Hepatocyte (in vitro differentiated cells): ENCODE data around the gene NAT16. TPM values are rescaled to one million over a fixed set of nuclear protein-coding genes. Genes with fewer than 3 reads are reported as not detected.

ENCODE experiments used
- DNase-seq: peaks from one replicate; pipeline ENCODE4 v3.0.0-alpha.2; 2016; ENCODE audit warnings: low spot score
- H2AFZ ChIP-seq: fragments of 200-600 bp; sonication (generic); 2 replicates; pipeline ENCODE4 v1.6.0; 2016; ENCODE audit warnings: antibody characterized with exemption, mild to moderate bottlenecking
- H3K27ac ChIP-seq: fragments of 200-600 bp; sonication (generic); 2 replicates; pipeline ENCODE4 v1.5.1; 2016; ENCODE audit warnings: mild to moderate bottlenecking
- H3K27me3 ChIP-seq: fragments of 200-600 bp; sonication (generic); 2 replicates; pipeline ENCODE4 v1.6.1; 2016
- H3K36me3 ChIP-seq: fragments of 200-600 bp; sonication (generic); replicated peaks from 2 replicates; pipeline ENCODE4 v1.5.1; 2016; ENCODE audit warnings: low read depth; ENCODE audit not compliant: insufficient read depth
- H3K4me1 ChIP-seq: fragments of 200-600 bp; sonication (generic); 2 replicates; pipeline ENCODE4 v1.5.1; 2016; ENCODE audit warnings: mild to moderate bottlenecking, moderate library complexity; ENCODE audit not compliant: insufficient read depth
- H3K4me2 ChIP-seq: fragments of 200-600 bp; sonication (generic); 2 replicates; pipeline ENCODE4 v1.6.0; 2016
- H3K4me3 ChIP-seq: fragments of 200-600 bp; sonication (generic); 2 replicates; pipeline ENCODE4 v1.5.1; 2016; ENCODE audit warnings: mild to moderate bottlenecking
- H3K79me2 ChIP-seq: fragments of 200-600 bp; sonication (generic); 2 replicates; pipeline ENCODE4 v1.6.0; 2017; ENCODE audit warnings: mild to moderate bottlenecking
- H3K9me2 ChIP-seq: fragments of 200-600 bp; sonication (generic); replicated peaks from 2 replicates; pipeline ENCODE4 v1.6.0; 2017; ENCODE audit warnings: mild to moderate bottlenecking; ENCODE audit not compliant: insufficient read depth
- H3K9me3 ChIP-seq: fragments of 200-600 bp; sonication (generic); 2 replicates; pipeline ENCODE4 v1.5.1; 2016; ENCODE audit warnings: low read depth, mild to moderate bottlenecking
- H4K20me1 ChIP-seq: fragments of 200-600 bp; sonication (generic); 2 replicates; pipeline ENCODE4 v1.6.0; 2016; ENCODE audit warnings: mild to moderate bottlenecking; ENCODE audit not compliant: insufficient read depth, poor library complexity, severe bottlenecking
- EZH2 ChIP-seq: fragments of 200-600 bp; sonication (generic); IDR thresholded peaks from 2 replicates; pipeline ENCODE4 v1.6.1; 2016; ENCODE audit warnings: antibody characterized with exemption, mild to moderate bottlenecking, borderline replicate concordance
- EZH2phosphoT487 ChIP-seq: fragments of 200-600 bp; sonication (generic); IDR thresholded peaks from one replicate; pipeline ENCODE4 v1.6.1; 2018; ENCODE audit warnings: antibody characterized with exemption, mild to moderate bottlenecking, low read depth, moderate library complexity; ENCODE audit not compliant: unreplicated experiment, severe bottlenecking
- WGBS: methylation state at CpG from one replicate; pipeline ENCODE4 v1.1.6; 2016; ENCODE audit warnings: low lambda C conversion rate; ENCODE audit errors: missing lambda C conversion rate; 5-methylcytosine and 5-hydroxymethylcytosine counted together
- polyA plus RNA-seq: library from polyadenylated mRNA; unstranded; fragments of >200 nt; fragmentation: Nextera tagmentation; extraction: Ambion mirVana; gene quantifications from 2 replicates; pipeline ENCODE4 v1.2.1, GENCODE V29; 2016
- total RNA-seq: library from RNA; depleted of rRNA; stranded (reverse); fragments of >200 nt; gene quantifications from 2 replicates; pipeline ENCODE4 v1.2.3, GENCODE V29; 2014
- TF ChIP-seq, protein P1 (sequence below): fragments of 200-600 bp; sonication (generic); IDR thresholded peaks from 2 replicates; pipeline ENCODE4 v1.5.1; 2016; ENCODE audit warnings: antibody characterized with exemption, mild to moderate bottlenecking; ENCODE audit not compliant: poor library complexity

The NAT16 gene
- total and polyA plus RNA-seq, 2 experiments from 2014 or later = not detected

DNA sequence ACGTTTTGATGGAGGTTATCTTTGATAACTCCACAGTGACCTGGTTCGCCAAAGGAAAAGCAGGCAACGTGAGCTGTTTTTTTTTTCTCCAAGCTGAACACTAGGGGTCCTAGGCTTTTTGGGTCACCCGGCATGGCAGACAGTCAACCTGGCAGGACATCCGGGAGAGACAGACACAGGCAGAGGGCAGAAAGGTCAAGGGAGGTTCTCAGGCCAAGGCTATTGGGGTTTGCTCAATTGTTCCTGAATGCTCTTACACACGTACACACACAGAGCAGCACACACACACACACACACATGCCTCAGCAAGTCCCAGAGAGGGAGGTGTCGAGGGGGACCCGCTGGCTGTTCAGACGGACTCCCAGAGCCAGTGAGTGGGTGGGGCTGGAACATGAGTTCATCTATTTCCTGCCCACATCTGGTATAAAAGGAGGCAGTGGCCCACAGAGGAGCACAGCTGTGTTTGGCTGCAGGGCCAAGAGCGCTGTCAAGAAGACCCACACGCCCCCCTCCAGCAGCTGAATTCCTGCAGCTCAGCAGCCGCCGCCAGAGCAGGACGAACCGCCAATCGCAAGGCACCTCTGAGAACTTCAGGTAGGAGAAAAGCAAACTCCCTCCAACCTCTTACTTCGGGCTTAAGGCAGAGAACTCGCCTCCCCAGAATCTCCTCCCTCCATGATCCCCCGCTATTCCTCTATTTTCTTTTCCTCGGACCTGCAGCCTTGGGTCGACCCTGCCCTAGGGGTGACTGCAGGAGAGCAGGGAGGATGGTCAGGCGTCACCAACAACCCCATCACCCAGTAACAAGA lies 53.2 kb downstream of the NAT16 start, which contains the start of gene SERPINE1:
SERPINE1 (plus strand) TSS at position 454 of the 809 bp plus-strand sequence. CDS start 1,290 bp downstream, outside the sequence.
- Histone ChIP-seq H3K4me3 (no peak within 1 kb of the TSS), H3K27ac (peak within 1 kb of the TSS; percentile 86), H3K27me3 (no peaks in the 10 kb centered on the region), H3K4me1 (peaks cover 32% of the 10 kb centered on the region), H3K9me3 (no peaks in the 10 kb centered on the region), H4K20me1 (no peaks in the 10 kb centered on the region), H2AFZ (no peak within 1 kb of the TSS), H3K79me2 (no peaks in the 10 kb centered on the region), H3K9me2 (no peaks in the 10 kb centered on the region), H3K4me2 (peak within 1 kb of the TSS; percentile 73), H3K36me3 (no peaks in the 10 kb centered on the region)
- TF ChIP-seq, protein P1, sequence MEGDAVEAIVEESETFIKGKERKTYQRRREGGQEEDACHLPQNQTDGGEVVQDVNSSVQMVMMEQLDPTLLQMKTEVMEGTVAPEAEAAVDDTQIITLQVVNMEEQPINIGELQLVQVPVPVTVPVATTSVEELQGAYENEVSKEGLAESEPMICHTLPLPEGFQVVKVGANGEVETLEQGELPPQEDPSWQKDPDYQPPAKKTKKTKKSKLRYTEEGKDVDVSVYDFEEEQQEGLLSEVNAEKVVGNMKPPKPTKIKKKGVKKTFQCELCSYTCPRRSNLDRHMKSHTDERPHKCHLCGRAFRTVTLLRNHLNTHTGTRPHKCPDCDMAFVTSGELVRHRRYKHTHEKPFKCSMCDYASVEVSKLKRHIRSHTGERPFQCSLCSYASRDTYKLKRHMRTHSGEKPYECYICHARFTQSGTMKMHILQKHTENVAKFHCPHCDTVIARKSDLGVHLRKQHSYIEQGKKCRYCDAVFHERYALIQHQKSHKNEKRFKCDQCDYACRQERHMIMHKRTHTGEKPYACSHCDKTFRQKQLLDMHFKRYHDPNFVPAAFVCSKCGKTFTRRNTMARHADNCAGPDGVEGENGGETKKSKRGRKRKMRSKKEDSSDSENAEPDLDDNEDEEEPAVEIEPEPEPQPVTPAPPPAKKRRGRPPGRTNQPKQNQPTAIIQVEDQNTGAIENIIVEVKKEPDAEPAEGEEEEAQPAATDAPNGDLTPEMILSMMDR = peak; percentile 13
- no peak for TF ChIP-seq EZH2
- 8% methylated on average over 22 of the region's 22 CpGs for WGBS
- peak; percentile 94 for DNase-seq

DNA sequence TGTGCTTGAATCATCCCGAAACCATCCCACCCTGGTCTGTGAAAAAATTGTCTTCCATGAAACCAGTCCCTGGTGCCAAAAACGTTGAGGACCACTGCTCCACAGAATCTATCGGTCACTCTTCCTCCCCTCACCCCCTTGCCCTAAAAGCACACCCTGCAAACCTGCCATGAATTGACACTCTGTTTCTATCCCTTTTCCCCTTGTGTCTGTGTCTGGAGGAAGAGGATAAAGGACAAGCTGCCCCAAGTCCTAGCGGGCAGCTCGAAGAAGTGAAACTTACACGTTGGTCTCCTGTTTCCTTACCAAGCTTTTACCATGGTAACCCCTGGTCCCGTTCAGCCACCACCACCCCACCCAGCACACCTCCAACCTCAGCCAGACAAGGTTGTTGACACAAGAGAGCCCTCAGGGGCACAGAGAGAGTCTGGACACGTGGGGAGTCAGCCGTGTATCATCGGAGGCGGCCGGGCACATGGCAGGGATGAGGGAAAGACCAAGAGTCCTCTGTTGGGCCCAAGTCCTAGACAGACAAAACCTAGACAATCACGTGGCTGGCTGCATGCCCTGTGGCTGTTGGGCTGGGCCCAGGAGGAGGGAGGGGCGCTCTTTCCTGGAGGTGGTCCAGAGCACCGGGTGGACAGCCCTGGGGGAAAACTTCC lies 54.0 kb downstream of the NAT16 start:
- Histone ChIP-seq H3K9me2 (no peaks in the 10 kb centered on the region), H3K27me3 (no peaks in the 10 kb centered on the region), H2AFZ (no peak overlapping the region), H3K4me2 (peak overlapping the region; percentile 73), H3K4me3 (no peak overlapping the region), H3K9me3 (no peaks in the 10 kb centered on the region), H3K4me1 (peaks cover 38% of the 10 kb centered on the region), H3K79me2 (no peaks in the 10 kb centered on the region), H3K27ac (peak overlapping the region; percentile 86), H3K36me3 (no peaks in the 10 kb centered on the region), H4K20me1 (no peaks in the 10 kb centered on the region)
- no peak for TF ChIP-seq EZH2
- TF ChIP-seq, protein P1 = no peak
- TF ChIP-seq EZH2phosphoT487 = no peak
- whole genome bisulfite sequencing = 53% methylated on average over 15 of the region's 15 CpGs
- peak; percentile 60 for DNase-seq

DNA sequence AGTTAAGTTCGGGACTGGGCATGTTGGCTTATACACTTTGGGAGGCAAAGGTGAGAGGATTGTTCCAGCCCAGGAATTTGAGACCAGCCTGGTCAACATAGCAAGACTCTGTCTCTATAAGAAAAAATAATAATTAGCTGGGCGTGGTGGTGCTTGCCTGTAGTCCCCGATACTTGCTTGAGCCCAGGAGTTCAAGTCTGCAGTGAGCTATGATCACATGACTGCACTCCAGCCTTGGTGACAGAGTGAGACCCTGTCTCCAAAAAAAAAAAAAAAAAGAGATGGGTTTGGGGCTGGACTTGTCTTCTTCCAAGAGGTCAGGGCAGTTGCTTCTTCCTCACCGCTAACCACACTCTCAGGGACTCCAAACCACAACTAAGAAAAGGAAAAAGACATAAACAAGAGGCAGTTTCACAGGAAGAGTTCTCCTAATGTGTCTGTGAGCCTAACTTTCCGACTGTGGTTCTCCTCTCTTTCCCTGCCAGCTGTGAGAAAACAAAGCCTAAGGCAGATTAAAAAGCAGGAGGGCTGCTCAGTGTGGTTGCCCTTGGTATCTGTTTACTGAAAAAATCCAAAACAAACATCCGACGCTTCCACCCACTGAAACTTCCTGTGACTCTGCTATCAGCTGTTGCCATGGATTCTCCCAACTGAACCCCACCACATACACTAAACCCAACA lies 55.6 kb downstream of the NAT16 start:
- WGBS = 50% methylated on average over 7 of the region's 7 CpGs
- Histone ChIP-seq H3K27ac (peak overlapping the region; percentile 91), H3K9me2 (no peaks in the 10 kb centered on the region), H3K27me3 (no peaks in the 10 kb centered on the region), H2AFZ (no peak overlapping the region), H3K36me3 (no peaks in the 10 kb centered on the region), H3K4me3 (no peak overlapping the region), H3K4me1 (peaks cover 38% of the 10 kb centered on the region), H4K20me1 (no peaks in the 10 kb centered on the region), H3K4me2 (peak overlapping the region; percentile 24), H3K9me3 (no peaks in the 10 kb centered on the region), H3K79me2 (no peaks in the 10 kb centered on the region)
- DNase-seq = peak; percentile 66
- no peak for TF ChIP-seq EZH2
- TF ChIP-seq, protein P1 = no peak
- TF ChIP-seq EZH2phosphoT487 = no peak
